Right lobe of liver (tissue), 6 donors: Measurements from ENCODE around the gene UCP2. TPM values are rescaled to one million over a fixed set of nuclear protein-coding genes. Genes with fewer than 3 reads are reported as not detected.
A peak's percentile ranks its signal among the peaks of the same experiment; 100 is the strongest.

Experiments
- ATAC-seq, 4 donors: fragments of 200-7000 bp; cut with Tn5 transposase; one replicate each; pipeline ENCODE4 v1.9.1; 2020; ENCODE audit warnings: mild to moderate bottlenecking in 4 of 4, moderate library complexity in 4 of 4
- DNase-seq, 3 donors: peaks; one replicate each; pipeline ENCODE4 v3.0.0-alpha.2; 2020
- H3K27ac ChIP-seq, 3 donors: fragments of 200-600 bp; one replicate each; pipeline ENCODE4 v1.8.0; 2022
- H3K27me3 ChIP-seq, 2 donors: fragments of 200-600 bp; one replicate each; pipeline ENCODE4 v1.8.0; 2022
- H3K36me3 ChIP-seq, 4 donors: fragments of 200-600 bp; sonication (generic) in 1 of 4; one replicate each; pipeline versions ENCODE4 v1.5.1 to v1.8.0; 2017 to 2022; ENCODE audit warnings: control low read depth in 1 of 4
- H3K4me1 ChIP-seq, 4 donors: fragments of 200-600 bp; sonication (generic) in 1 of 4; one replicate each; pipeline versions ENCODE4 v1.5.1 to v1.8.0; 2017 to 2022; ENCODE audit warnings: control low read depth in 1 of 4
- H3K4me3 ChIP-seq, 3 donors: fragments of 200-600 bp; one replicate each; pipeline ENCODE4 v1.8.0; 2022
- H3K9me3 ChIP-seq, 4 donors: fragments of 200-600 bp; sonication (generic) in 1 of 4; one replicate each; pipeline versions ENCODE4 v1.5.1 to v1.8.0; 2017 to 2022; ENCODE audit warnings: control low read depth in 1 of 4
- CTCF ChIP-seq, 4 donors: fragments of 200-600 bp in 3 of 4; fragments of 450-650 bp in 1 of 4; IDR thresholded peaks; one replicate each; pipeline versions ENCODE4 v1.5.1 to v1.8.0; 2016 to 2022; ENCODE audit warnings: antibody characterized with exemption in 4 of 4, mild to moderate bottlenecking in 2 of 4
- POLR2A ChIP-seq: fragments of 450-650 bp; IDR thresholded peaks from one replicate; pipeline ENCODE4 v1.6.1; 2017; ENCODE audit warnings: antibody characterized with exemption, mild to moderate bottlenecking
- WGBS: methylation state at CpG from one replicate; pipeline ENCODE4 v1.1.6; 2018; ENCODE audit warnings: low coverage, low lambda C conversion rate; ENCODE audit not compliant: insufficient coverage; ENCODE audit errors: missing lambda C conversion rate; 5-methylcytosine and 5-hydroxymethylcytosine counted together
- intact Hi-C, 2 donors: fragments of 100-400 bp; cut with DNase I; formaldehyde crosslinking; loops; one replicate each; pipeline versions ENCODE4 v1.11.2 to v1.14.1; 2022
- total RNA-seq, 6 experiments: library from RNA; depleted of rRNA in 2 of 6; stranded (reverse); fragments of >200 nt in 2 of 6; fragmentation: NEBNext Ultra II Directional in 3 of 6; extraction: Animal tissue kit (Norgen Biotek cat#: 25700) in 3 of 6; gene quantifications; one replicate each; pipeline versions ENCODE4 v1.1.0 to v1.2.4, GENCODE V29; 2016 to 2023
- donor health status: DM: no; HTN: yes; CAD: no.
- donor health status: DM: no; HTN: no; CAD: no.
- donor health status: DM: no; HTN: no; CAD: no.
- donor health status: DM: no; HTN: yes; CAD: no.
- donor health status: DM: no; HTN: yes; CAD: no.

UCP2 gene
- total RNA-seq, 6 experiments from 2014 or later = 5.2 to 41.3 (median 8.7) TPM

GRCh38 chr11:74009230-74009547 is 26.5 kb upstream of the UCP2 start:
- intact Hi-C loops = no loop called here
- no peak for ATAC-seq
- 88% methylated on average over 1 of the region's 3 CpGs for WGBS

GRCh38 chr11:74008373-74009229 is 26.0 kb upstream of the UCP2 start, which contains the start of gene UCP3:
Gene UCP3, minus strand, starts transcription at chr11:74009085. Its CDS starts 2,043 bp downstream, at chr11:74007042.
- TF ChIP-seq POLR2A (no peak), CTCF (IDR thresholded peaks at IDR 0.05) (no peak)
- intact Hi-C loops = no loop called here
- no peak for ATAC-seq
- H3K27me3 ChIP-seq = no peaks in the 10 kb centered on the region
- DNase-seq = no peak
- H3K9me3 ChIP-seq = no peaks in the 10 kb centered on the region
- H3K4me3 ChIP-seq = no peak within 1 kb of the TSS
- 46% methylated on average over 2 of the region's 9 CpGs for WGBS
- H3K36me3 ChIP-seq = no peaks in the 10 kb centered on the region
- H3K27ac ChIP-seq = no peak within 1 kb of the TSS
- peaks cover 0 to 4% (median 0%) of the 10 kb centered on the region in 4 donors for H3K4me1 ChIP-seq

More at GRCh38 chr11:74009230-74009547, 26.5 kb upstream of the UCP2 start:
- Histone ChIP-seq H3K4me3 (no peak overlapping the region), H3K27ac (no peak overlapping the region), H3K4me1 (peaks cover 0 to 4% (median 0%) of the 10 kb centered on the region in 4 donors), H3K9me3 (no peaks in the 10 kb centered on the region), H3K36me3 (no peaks in the 10 kb centered on the region), H3K27me3 (no peaks in the 10 kb centered on the region)
- no peak for TF ChIP-seq POLR2A
- no peak for TF ChIP-seq CTCF (IDR thresholded peaks at IDR 0.05)
- DNase-seq = no peak

- 96% methylated on average over 6 of the region's 6 CpGs for WGBS
- intact Hi-C loops = no loop called here
- TF ChIP-seq POLR2A (no peak), CTCF (IDR thresholded peaks at IDR 0.05) (no peak)
Observed at GRCh38 chr11:74007691-74008372, 25.2 kb upstream of the UCP2 start.

GRCh38 chr11:74006743-74007304 is 24.2 kb upstream of the UCP2 start:
- peaks cover 0 to 4% (median 0%) of the 10 kb centered on the region in 4 donors for H3K4me1 ChIP-seq
- 100% methylated on average over 1 of the region's 7 CpGs for WGBS
- DNase-seq (no peak), ATAC-seq (peak in 3 of 4 donors; percentile 18 to 28 (median 27))
- no peak overlapping the region for H3K27ac ChIP-seq
- no peak overlapping the region for H3K4me3 ChIP-seq
- H3K27me3 ChIP-seq = no peaks in the 10 kb centered on the region
- intact Hi-C loops = no loop called here
- no peaks in the 10 kb centered on the region for H3K36me3 ChIP-seq
- H3K9me3 ChIP-seq = no peaks in the 10 kb centered on the region
- no peak for TF ChIP-seq POLR2A

More at GRCh38 chr11:74007691-74008372, 25.2 kb upstream of the UCP2 start:
- Histone ChIP-seq H3K27ac (no peak overlapping the region), H3K36me3 (no peaks in the 10 kb centered on the region), H3K4me1 (peaks cover 0 to 4% (median 0%) of the 10 kb centered on the region in 4 donors), H3K27me3 (no peaks in the 10 kb centered on the region), H3K4me3 (no peak overlapping the region), H3K9me3 (no peaks in the 10 kb centered on the region)
- DNase-seq (no peak), ATAC-seq (no peak)
